ENCODE data around the gene ZCCHC9.

Gene ZCCHC9

GRCh38 chr5:81355291-81356251 is 54.2 kb downstream of the ZCCHC9 start:
- WGBS = 92% methylated on average over 11 of the region's 11 CpGs
- Histone ChIP-seq H3K4me1 (ENCODE audit: insufficient read depth, low read length) (peaks cover 14% of the 10 kb centered on the region; the same call in 1 of the 2 replicates), H3K27ac (ENCODE audit: low read depth, low read length) (no peak overlapping the region), H3K36me3 (ENCODE audit: insufficient read depth, low read length) (no peaks in the 10 kb centered on the region), H3K4me3 (ENCODE audit: low read length) (no peak overlapping the region), H3K9me3 (ENCODE audit: insufficient read depth, low read depth, low read length) (no peaks in the 10 kb centered on the region), H3K9ac (ENCODE audit: low read depth, low read length) (no peak overlapping the region), H3K27me3 (ENCODE audit: insufficient read depth, low read length) (no peaks in the 10 kb centered on the region)

DNA sequence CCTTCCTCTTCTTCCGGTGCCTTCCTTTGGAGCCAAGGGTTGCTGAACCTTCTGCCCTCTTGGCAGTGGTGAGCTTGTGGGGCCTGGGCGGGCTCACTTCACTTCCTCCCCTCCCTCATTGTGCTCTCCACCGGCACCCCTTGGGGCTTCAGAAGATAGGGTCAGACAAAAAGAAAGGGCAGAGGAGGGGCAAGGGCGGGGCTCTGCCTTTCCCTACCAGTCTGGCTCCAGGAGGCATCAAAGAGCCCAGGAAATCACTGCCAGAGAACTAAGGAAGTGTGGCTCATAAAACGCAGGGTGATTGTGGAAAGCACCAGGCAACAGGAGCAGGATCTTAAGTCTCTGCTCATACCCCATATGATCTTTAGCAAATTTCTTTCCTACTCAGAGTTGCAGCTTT is 57.7 kb downstream of the ZCCHC9 start:
- Histone ChIP-seq H3K4me3 (ENCODE audit: low read length) (no peak overlapping the region), H3K4me1 (ENCODE audit: insufficient read depth, low read length) (peaks cover 11% of the 10 kb centered on the region; the same call in 1 of the 2 replicates), H3K27me3 (ENCODE audit: insufficient read depth, low read length) (no peaks in the 10 kb centered on the region), H3K9ac (ENCODE audit: low read depth, low read length) (no peak overlapping the region), H3K36me3 (ENCODE audit: insufficient read depth, low read length) (no peaks in the 10 kb centered on the region), H3K9me3 (ENCODE audit: insufficient read depth, low read depth, low read length) (no peaks in the 10 kb centered on the region), H3K27ac (ENCODE audit: low read depth, low read length) (no peak overlapping the region)
- WGBS = 35% methylated on average over 5 of the region's 5 CpGs

GRCh38 chr5:81359881-81360280 is 58.5 kb downstream of the ZCCHC9 start:
- Histone ChIP-seq H3K9me3 (ENCODE audit: insufficient read depth, low read depth, low read length) (no peaks in the 10 kb centered on the region), H3K27ac (ENCODE audit: low read depth, low read length) (no peak overlapping the region), H3K9ac (ENCODE audit: low read depth, low read length) (no peak overlapping the region), H3K4me3 (ENCODE audit: low read length) (no peak overlapping the region), H3K36me3 (ENCODE audit: insufficient read depth, low read length) (no peaks in the 10 kb centered on the region), H3K27me3 (ENCODE audit: insufficient read depth, low read length) (no peaks in the 10 kb centered on the region), H3K4me1 (ENCODE audit: insufficient read depth, low read length) (peaks cover 11% of the 10 kb centered on the region; the same call in 1 of the 2 replicates)
- WGBS = no CpG with 5 or more reads among the region's 2 CpGs

DNA sequence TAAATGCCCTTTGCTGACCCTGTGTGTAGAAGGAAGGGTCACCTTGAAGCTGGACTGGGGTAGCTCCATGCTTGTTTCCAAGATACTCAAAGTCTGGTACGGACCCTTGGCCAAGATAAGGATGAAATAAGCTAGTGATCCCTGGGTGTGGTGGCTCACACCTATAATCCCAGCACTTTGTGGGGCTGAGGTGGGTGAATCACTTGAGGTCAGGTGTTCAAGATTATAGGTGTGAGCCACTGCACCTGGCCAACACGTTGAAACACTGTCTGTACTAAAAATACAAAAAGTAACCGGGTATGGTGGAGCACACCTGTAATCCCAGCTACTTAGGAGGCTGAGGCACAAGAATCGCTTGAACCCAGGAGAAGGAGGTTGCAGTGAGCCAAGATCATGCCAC is 59.3 kb downstream of the ZCCHC9 start:
- Histone ChIP-seq H3K9me3 (ENCODE audit: insufficient read depth, low read depth, low read length) (no peaks in the 10 kb centered on the region), H3K27me3 (ENCODE audit: insufficient read depth, low read length) (no peaks in the 10 kb centered on the region), H3K4me3 (ENCODE audit: low read length) (no peak overlapping the region), H3K4me1 (ENCODE audit: insufficient read depth, low read length) (peaks cover 11% of the 10 kb centered on the region; the same call in 1 of the 2 replicates), H3K9ac (ENCODE audit: low read depth, low read length) (no peak overlapping the region), H3K27ac (ENCODE audit: low read depth, low read length) (no peak overlapping the region), H3K36me3 (ENCODE audit: insufficient read depth, low read length) (no peaks in the 10 kb centered on the region)
- 97% methylated on average over 4 of the region's 4 CpGs for WGBS

DNA sequence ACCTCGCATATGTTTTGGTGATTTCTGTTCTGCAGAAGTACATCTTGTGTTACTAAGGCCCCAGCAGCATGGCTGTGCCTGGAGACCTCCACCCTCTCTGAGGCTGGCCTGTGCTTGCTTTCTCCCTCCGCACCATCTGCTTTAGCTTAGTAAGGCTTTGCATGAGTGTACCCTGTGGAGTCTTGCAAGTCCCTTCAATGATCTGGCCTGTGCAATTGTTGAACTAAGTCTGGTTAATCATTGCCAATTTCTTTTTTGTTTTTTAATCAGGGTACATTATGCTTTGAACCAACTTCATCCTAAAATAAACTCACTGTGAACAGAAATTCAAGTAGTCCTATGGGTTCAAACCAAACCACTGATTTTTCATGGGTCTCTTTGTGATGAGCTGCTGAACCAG is 60.2 kb downstream of the ZCCHC9 start:
- 96% methylated on average over 2 of the region's 2 CpGs for WGBS
- H3K27ac ChIP-seq (ENCODE audit: low read depth, low read length) = no peak overlapping the region
- no peaks in the 10 kb centered on the region for H3K9me3 ChIP-seq (ENCODE audit: insufficient read depth, low read depth, low read length)
- no peak overlapping the region for H3K9ac ChIP-seq (ENCODE audit: low read depth, low read length)
- H3K4me1 ChIP-seq (ENCODE audit: insufficient read depth, low read length) = peaks cover 11% of the 10 kb centered on the region; the same call in 1 of the 2 replicates
- no peaks in the 10 kb centered on the region for H3K27me3 ChIP-seq (ENCODE audit: insufficient read depth, low read length)
- no peak overlapping the region for H3K4me3 ChIP-seq (ENCODE audit: low read length)
- no peaks in the 10 kb centered on the region for H3K36me3 ChIP-seq (ENCODE audit: insufficient read depth, low read length)

Data from HUES64 (cell line).